ENCODE results near the gene CENPB.

Gene CENPB

GRCh38 chr20:3740615-3741301 lies 45.8 kb downstream of the CENPB start:
- no peaks in the 10 kb centered on the region for H3K9me3 ChIP-seq (ENCODE audit: control insufficient read depth, low read length)
- H3K4me1 ChIP-seq (ENCODE audit: control insufficient read depth, insufficient read depth, low read length, poor library complexity, severe bottlenecking) = peaks cover 11% of the 10 kb centered on the region
- no peaks in the 10 kb centered on the region for H3K27me3 ChIP-seq (replicated peaks; ENCODE audit: control insufficient read depth, insufficient read depth, low read length, poor library complexity, severe bottlenecking)
- H3K27ac ChIP-seq (ENCODE audit: insufficient read depth, low read length, poor library complexity, severe bottlenecking) = no peak overlapping the region
- H3K4me3 ChIP-seq (ENCODE audit: insufficient read depth, low read depth, low read length, poor library complexity, severe bottlenecking) = no peak overlapping the region
- no peak for DNase-seq
- H3K36me3 ChIP-seq (ENCODE audit: control insufficient read depth, insufficient read depth, low read length) = no peaks in the 10 kb centered on the region

- no peaks in the 10 kb centered on the region for H3K36me3 ChIP-seq (ENCODE audit: control insufficient read depth, insufficient read depth, low read length)
- no peak overlapping the region for H3K27ac ChIP-seq (ENCODE audit: insufficient read depth, low read length, poor library complexity, severe bottlenecking)
- H3K4me1 ChIP-seq (ENCODE audit: control insufficient read depth, insufficient read depth, low read length, poor library complexity, severe bottlenecking) = peaks cover 3% of the 10 kb centered on the region
- H3K9me3 ChIP-seq (ENCODE audit: control insufficient read depth, low read length) = no peaks in the 10 kb centered on the region
- H3K27me3 ChIP-seq (replicated peaks; ENCODE audit: control insufficient read depth, insufficient read depth, low read length, poor library complexity, severe bottlenecking) = no peaks in the 10 kb centered on the region
- H3K4me3 ChIP-seq (ENCODE audit: insufficient read depth, low read depth, low read length, poor library complexity, severe bottlenecking) = no peak overlapping the region
- DNase-seq = no peak
These were observed 46.6 kb downstream of the CENPB start for GRCh38 chr20:3739926-3740451.

DNA sequence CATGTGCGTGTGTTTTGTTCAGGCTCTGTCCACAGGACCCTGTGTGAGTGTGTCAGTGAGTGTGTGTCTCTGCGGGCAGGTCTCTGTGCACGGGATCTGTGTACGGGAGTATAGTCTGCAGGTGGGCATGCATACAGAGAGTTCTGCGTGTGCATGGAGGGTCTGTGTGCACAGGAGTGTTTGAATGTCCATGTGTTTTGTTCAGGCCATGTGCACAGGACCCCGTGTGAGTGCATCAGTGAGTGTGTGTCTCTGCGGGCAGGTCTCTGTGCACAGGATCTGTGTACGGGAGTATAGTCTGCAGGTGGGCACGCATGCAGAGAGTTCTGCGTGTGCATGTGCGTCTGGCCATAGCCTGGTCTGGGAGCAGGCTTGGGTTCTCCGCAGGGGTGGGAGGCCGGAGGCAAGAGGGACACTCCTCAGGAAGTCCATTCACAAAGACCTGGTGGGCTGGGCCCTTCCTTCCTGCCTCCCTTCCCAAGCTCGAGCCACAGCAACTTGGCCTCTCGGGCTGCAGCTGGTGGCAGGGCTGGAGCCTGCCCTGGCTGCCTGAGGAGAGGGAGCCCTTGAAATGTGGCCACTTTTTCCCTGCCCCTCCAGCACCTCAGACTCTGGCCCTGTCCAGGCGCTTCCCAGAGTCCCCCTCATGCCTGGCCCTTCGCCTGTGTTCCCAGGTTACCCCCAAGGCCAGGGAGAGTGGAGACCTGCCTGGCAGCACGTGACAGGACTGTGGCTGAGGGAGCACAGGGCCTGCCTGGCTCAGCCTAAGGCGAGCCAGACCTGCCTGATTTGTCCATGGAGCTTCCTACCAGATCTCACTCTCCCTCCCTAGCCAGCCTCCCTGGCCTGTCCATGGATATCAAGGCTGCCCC lies 47.2 kb downstream of the CENPB start:
- Histone ChIP-seq H3K9me3 (ENCODE audit: control insufficient read depth, low read length) (no peaks in the 10 kb centered on the region), H3K36me3 (ENCODE audit: control insufficient read depth, insufficient read depth, low read length) (no peaks in the 10 kb centered on the region), H3K4me1 (ENCODE audit: control insufficient read depth, insufficient read depth, low read length, poor library complexity, severe bottlenecking) (no peaks in the 10 kb centered on the region), H3K27me3 (replicated peaks; ENCODE audit: control insufficient read depth, insufficient read depth, low read length, poor library complexity, severe bottlenecking) (no peaks in the 10 kb centered on the region), H3K27ac (ENCODE audit: insufficient read depth, low read length, poor library complexity, severe bottlenecking) (no peak overlapping the region), H3K4me3 (ENCODE audit: insufficient read depth, low read depth, low read length, poor library complexity, severe bottlenecking) (no peak overlapping the region)
- no peak for DNase-seq

GRCh38 chr20:3738111-3739053 lies 48.2 kb downstream of the CENPB start:
- Histone ChIP-seq H3K4me3 (ENCODE audit: insufficient read depth, low read depth, low read length, poor library complexity, severe bottlenecking) (no peak overlapping the region), H3K27ac (ENCODE audit: insufficient read depth, low read length, poor library complexity, severe bottlenecking) (no peak overlapping the region), H3K9me3 (ENCODE audit: control insufficient read depth, low read length) (no peaks in the 10 kb centered on the region), H3K4me1 (ENCODE audit: control insufficient read depth, insufficient read depth, low read length, poor library complexity, severe bottlenecking) (no peaks in the 10 kb centered on the region), H3K36me3 (ENCODE audit: control insufficient read depth, insufficient read depth, low read length) (no peaks in the 10 kb centered on the region), H3K27me3 (replicated peaks; ENCODE audit: control insufficient read depth, insufficient read depth, low read length, poor library complexity, severe bottlenecking) (peaks cover under 1% of the 10 kb centered on the region)
- no peak for DNase-seq

DNA sequence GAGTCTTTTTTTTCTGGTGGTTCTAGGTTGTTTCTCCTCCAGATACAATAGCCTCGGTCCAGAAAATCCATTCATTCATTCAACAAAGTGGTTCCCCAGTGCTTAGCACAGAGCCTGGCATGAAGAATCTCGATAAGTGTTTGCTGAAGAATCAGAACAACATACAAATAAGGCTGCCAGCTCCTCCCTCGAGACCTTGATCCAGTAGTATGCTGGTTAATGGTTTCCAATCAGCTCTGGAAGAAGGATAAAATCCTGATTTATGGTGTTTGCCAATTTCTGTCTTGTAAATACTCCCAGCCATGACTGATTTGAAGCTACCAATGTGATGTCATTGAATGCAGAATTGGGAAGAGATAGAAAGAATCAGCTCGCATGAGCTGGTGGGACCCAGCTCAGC lies 50.8 kb downstream of the CENPB start:
- H3K27me3 ChIP-seq (replicated peaks; ENCODE audit: control insufficient read depth, insufficient read depth, low read length, poor library complexity, severe bottlenecking) = peaks cover 15% of the 10 kb centered on the region
- no peak overlapping the region for H3K4me3 ChIP-seq (ENCODE audit: insufficient read depth, low read depth, low read length, poor library complexity, severe bottlenecking)

GRCh38 chr20:3734111-3734843 lies 52.3 kb downstream of the CENPB start:
- peaks cover 3% of the 10 kb centered on the region for H3K4me1 ChIP-seq (ENCODE audit: control insufficient read depth, insufficient read depth, low read length, poor library complexity, severe bottlenecking)
- DNase-seq = no peak
- no peak overlapping the region for H3K4me3 ChIP-seq (ENCODE audit: insufficient read depth, low read depth, low read length, poor library complexity, severe bottlenecking)
- H3K36me3 ChIP-seq (ENCODE audit: control insufficient read depth, insufficient read depth, low read length) = no peaks in the 10 kb centered on the region
- peaks cover 15% of the 10 kb centered on the region for H3K27me3 ChIP-seq (replicated peaks; ENCODE audit: control insufficient read depth, insufficient read depth, low read length, poor library complexity, severe bottlenecking)
- no peak overlapping the region for H3K27ac ChIP-seq (ENCODE audit: insufficient read depth, low read length, poor library complexity, severe bottlenecking)
- H3K9me3 ChIP-seq (ENCODE audit: control insufficient read depth, low read length) = no peaks in the 10 kb centered on the region

More for the DNA sequence above, 50.8 kb downstream of the CENPB start:
- Histone ChIP-seq H3K27ac (ENCODE audit: insufficient read depth, low read length, poor library complexity, severe bottlenecking) (no peak overlapping the region), H3K36me3 (ENCODE audit: control insufficient read depth, insufficient read depth, low read length) (no peaks in the 10 kb centered on the region), H3K4me1 (ENCODE audit: control insufficient read depth, insufficient read depth, low read length, poor library complexity, severe bottlenecking) (peaks cover 3% of the 10 kb centered on the region), H3K9me3 (ENCODE audit: control insufficient read depth, low read length) (no peaks in the 10 kb centered on the region)
- DNase-seq = no peak
